Measurements from ENCODE around the gene TUBB2B.
"Not testable (repeated sequence)": the region's sequence is repeated elsewhere in the genome, so short reads cannot be mapped to it uniquely, and the experiment has no call there.

TUBB2B gene

DNA sequence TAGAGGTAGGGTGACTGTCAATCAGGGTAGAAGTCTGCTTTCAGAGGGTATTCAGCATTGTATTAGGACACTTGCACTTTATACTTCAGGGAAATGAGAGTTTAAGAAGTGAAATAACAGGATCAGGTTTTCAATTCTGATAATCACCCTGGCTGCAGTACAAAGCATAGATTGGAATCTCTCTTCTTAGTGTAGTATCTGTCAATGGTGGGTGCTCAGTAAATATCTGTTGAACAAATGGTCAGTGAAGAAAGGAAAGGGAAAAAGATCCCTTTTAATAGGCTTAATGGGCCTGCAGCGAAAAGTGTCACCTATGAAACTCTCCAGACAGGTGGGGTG is 18.7 kb downstream of the TUBB2B start:
- Histone ChIP-seq H3K27ac (ENCODE audit: low read length) (no peak overlapping the region), H3K4me3 (ENCODE audit: low read length in 2 of 2) (no peak overlapping the region)

GRCh38 chr6:3208098-3208774 is 19.2 kb downstream of the TUBB2B start:
- Histone ChIP-seq H3K4me3 (ENCODE audit: low read length in 2 of 2) (no peak overlapping the region), H3K36me3 (ENCODE audit: control insufficient read depth in 2 of 2, insufficient read depth in 2 of 2, low read length in 2 of 2) (no peaks in the 10 kb centered on the region), H3K9me3 (ENCODE audit: control insufficient read depth in 2 of 2, low read length in 2 of 2) (no peaks in the 10 kb centered on the region), H3K27me3 (ENCODE audit: control insufficient read depth in 1 of 2, insufficient read depth in 2 of 2, low read length in 2 of 2) (no peaks in the 10 kb centered on the region), H3K27ac (ENCODE audit: low read length) (no peak overlapping the region), H3K9ac (ENCODE audit: low read length in 2 of 2) (no peak overlapping the region), H3K4me1 (ENCODE audit: control insufficient read depth, insufficient read depth, low read length) (peaks cover 19% of the 10 kb centered on the region)

More for the DNA sequence above, 18.7 kb downstream of the TUBB2B start:
- Histone ChIP-seq H3K9me3 (ENCODE audit: control insufficient read depth in 2 of 2, low read length in 2 of 2) (no peaks in the 10 kb centered on the region), H3K4me1 (ENCODE audit: control insufficient read depth, insufficient read depth, low read length) (peaks cover 19% of the 10 kb centered on the region), H3K36me3 (ENCODE audit: control insufficient read depth in 2 of 2, insufficient read depth in 2 of 2, low read length in 2 of 2) (no peaks in the 10 kb centered on the region), H3K27me3 (ENCODE audit: control insufficient read depth in 1 of 2, insufficient read depth in 2 of 2, low read length in 2 of 2) (no peaks in the 10 kb centered on the region), H3K9ac (ENCODE audit: low read length in 2 of 2) (no peak overlapping the region)

DNA sequence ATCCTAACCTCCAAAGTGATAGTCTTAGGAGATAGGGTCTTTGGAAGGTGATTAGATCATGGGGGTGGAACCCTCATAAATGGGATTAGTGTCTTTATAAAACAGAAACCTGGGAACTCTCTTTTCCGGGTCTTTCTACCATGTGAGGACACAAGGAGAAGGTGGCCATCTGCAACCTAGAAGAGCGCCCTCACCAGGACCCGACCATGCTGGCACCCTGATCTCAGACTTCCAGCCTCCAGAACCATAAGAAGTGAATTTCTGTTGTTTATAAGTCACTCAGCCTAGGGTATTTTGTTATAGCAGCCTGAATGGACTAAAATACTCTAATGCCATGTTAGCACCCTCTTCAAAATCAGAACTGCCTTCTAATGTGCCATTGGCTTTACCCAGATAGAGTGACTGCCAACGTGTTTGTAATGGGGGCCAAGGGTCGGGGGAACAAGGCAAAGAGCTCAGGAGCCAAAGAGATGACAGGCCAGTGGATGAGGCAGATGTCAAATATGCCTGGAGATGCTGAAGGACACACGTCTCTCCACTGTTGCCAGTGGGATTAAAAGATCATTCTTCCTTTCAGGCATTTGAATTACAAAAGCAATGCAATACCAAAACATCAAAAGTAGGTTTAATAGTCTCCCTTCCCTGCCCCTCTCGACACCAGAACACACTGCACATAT is 21.0 kb downstream of the TUBB2B start:
- Histone ChIP-seq H3K9ac (ENCODE audit: low read length in 2 of 2) (no peak overlapping the region), H3K36me3 (ENCODE audit: control insufficient read depth in 2 of 2, insufficient read depth in 2 of 2, low read length in 2 of 2) (no peaks in the 10 kb centered on the region), H3K9me3 (ENCODE audit: control insufficient read depth in 2 of 2, low read length in 2 of 2) (no peaks in the 10 kb centered on the region), H3K4me1 (ENCODE audit: control insufficient read depth, insufficient read depth, low read length) (peaks cover 14% of the 10 kb centered on the region), H3K27ac (ENCODE audit: low read length) (no peak overlapping the region), H3K27me3 (ENCODE audit: control insufficient read depth in 1 of 2, insufficient read depth in 2 of 2, low read length in 2 of 2) (no peaks in the 10 kb centered on the region), H3K4me3 (ENCODE audit: low read length in 2 of 2) (no peak overlapping the region)

DNA sequence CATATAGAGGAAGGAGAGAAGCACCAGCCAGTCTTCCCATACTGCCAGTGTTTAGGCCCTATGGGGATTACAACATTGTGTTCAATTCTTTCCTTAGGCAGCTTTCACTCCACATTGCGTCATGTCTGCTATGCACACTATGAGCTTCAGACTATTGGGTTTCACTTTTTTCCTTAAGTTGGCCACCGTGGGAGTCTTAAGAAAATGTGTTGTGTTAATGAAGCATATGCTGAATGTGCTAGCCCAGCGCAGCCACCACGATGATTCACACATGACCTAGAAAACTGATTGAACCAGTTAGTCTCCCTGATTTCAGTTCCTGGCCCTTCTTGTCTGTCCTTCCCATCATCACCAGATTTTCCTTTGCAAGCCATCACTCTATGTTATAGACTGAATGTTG is 21.5 kb downstream of the TUBB2B start:
- Histone ChIP-seq H3K36me3 (ENCODE audit: control insufficient read depth in 2 of 2, insufficient read depth in 2 of 2, low read length in 2 of 2) (no peaks in the 10 kb centered on the region), H3K4me1 (ENCODE audit: control insufficient read depth, insufficient read depth, low read length) (peaks cover 8% of the 10 kb centered on the region), H3K27me3 (ENCODE audit: control insufficient read depth in 1 of 2, insufficient read depth in 2 of 2, low read length in 2 of 2) (no peaks in the 10 kb centered on the region), H3K9me3 (ENCODE audit: control insufficient read depth in 2 of 2, low read length in 2 of 2) (no peaks in the 10 kb centered on the region), H3K9ac (ENCODE audit: low read length in 2 of 2) (no peak overlapping the region), H3K27ac (ENCODE audit: low read length) (no peak overlapping the region), H3K4me3 (ENCODE audit: low read length in 2 of 2) (no peak overlapping the region)

GRCh38 chr6:3204921-3205320 is 22.5 kb downstream of the TUBB2B start:
- no peaks in the 10 kb centered on the region for H3K27me3 ChIP-seq (ENCODE audit: control insufficient read depth in 1 of 2, insufficient read depth in 2 of 2, low read length in 2 of 2)
- peaks cover 8% of the 10 kb centered on the region for H3K4me1 ChIP-seq (ENCODE audit: control insufficient read depth, insufficient read depth, low read length)

GRCh38 chr6:3202999-3203696 is 24.3 kb downstream of the TUBB2B start:
- Histone ChIP-seq H3K4me1 (ENCODE audit: control insufficient read depth, insufficient read depth, low read length) (peaks cover 3% of the 10 kb centered on the region), H3K4me3 (ENCODE audit: low read length in 2 of 2) (no peak overlapping the region), H3K9me3 (ENCODE audit: control insufficient read depth in 2 of 2, low read length in 2 of 2) (no peaks in the 10 kb centered on the region), H3K9ac (ENCODE audit: low read length in 2 of 2) (no peak overlapping the region), H3K36me3 (ENCODE audit: control insufficient read depth in 2 of 2, insufficient read depth in 2 of 2, low read length in 2 of 2) (no peaks in the 10 kb centered on the region), H3K27ac (ENCODE audit: low read length) (no peak overlapping the region), H3K27me3 (ENCODE audit: control insufficient read depth in 1 of 2, insufficient read depth in 2 of 2, low read length in 2 of 2) (no peaks in the 10 kb centered on the region)

More at GRCh38 chr6:3204921-3205320, 22.5 kb downstream of the TUBB2B start:
- H3K4me3 ChIP-seq (ENCODE audit: low read length in 2 of 2), result no peak overlapping the region
- H3K9ac ChIP-seq (ENCODE audit: low read length in 2 of 2), result no peak overlapping the region
- no peaks in the 10 kb centered on the region for H3K9me3 ChIP-seq (ENCODE audit: control insufficient read depth in 2 of 2, low read length in 2 of 2)
- no peak overlapping the region for H3K27ac ChIP-seq (ENCODE audit: low read length)
- H3K36me3 ChIP-seq (ENCODE audit: control insufficient read depth in 2 of 2, insufficient read depth in 2 of 2, low read length in 2 of 2), result no peaks in the 10 kb centered on the region

- H3K27me3 ChIP-seq (ENCODE audit: control insufficient read depth in 1 of 2, insufficient read depth in 2 of 2, low read length in 2 of 2), result no peaks in the 10 kb centered on the region
- H3K9me3 ChIP-seq (ENCODE audit: control insufficient read depth in 2 of 2, low read length in 2 of 2), result no peaks in the 10 kb centered on the region
- no peak overlapping the region for H3K4me3 ChIP-seq (ENCODE audit: low read length in 2 of 2)
- no peaks in the 10 kb centered on the region for H3K4me1 ChIP-seq (ENCODE audit: control insufficient read depth, insufficient read depth, low read length)
- H3K27ac ChIP-seq (ENCODE audit: low read length), result no peak overlapping the region
- H3K36me3 ChIP-seq (ENCODE audit: control insufficient read depth in 2 of 2, insufficient read depth in 2 of 2, low read length in 2 of 2), result no peaks in the 10 kb centered on the region
- no peak overlapping the region for H3K9ac ChIP-seq (ENCODE audit: low read length in 2 of 2)
Observed at GRCh38 chr6:3201388-3201787, 26.1 kb downstream of the TUBB2B start.

DNA sequence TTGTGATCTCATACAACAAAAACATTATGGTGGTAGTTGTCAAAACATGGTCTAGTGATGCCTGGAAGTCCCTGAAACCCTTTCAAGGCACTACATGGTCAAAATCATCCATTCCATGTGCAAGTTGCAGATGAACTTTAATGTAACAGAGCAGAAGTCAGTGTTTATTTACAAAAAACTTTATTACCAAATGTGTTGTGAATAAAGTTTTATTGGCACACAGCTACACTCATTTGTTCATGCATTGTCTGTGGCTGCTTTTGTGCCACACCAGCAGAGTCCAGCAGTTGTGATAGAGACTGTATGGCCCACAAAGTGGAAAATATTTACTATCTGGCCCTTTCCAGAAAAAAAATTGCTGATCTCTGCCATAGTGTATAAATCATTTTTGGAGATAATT is 26.8 kb downstream of the TUBB2B start:
- H3K9ac ChIP-seq (ENCODE audit: low read length in 2 of 2), result no peak overlapping the region
- no peak overlapping the region for H3K27ac ChIP-seq (ENCODE audit: low read length)
- no peaks in the 10 kb centered on the region for H3K9me3 ChIP-seq (ENCODE audit: control insufficient read depth in 2 of 2, low read length in 2 of 2)
- no peaks in the 10 kb centered on the region for H3K27me3 ChIP-seq (ENCODE audit: control insufficient read depth in 1 of 2, insufficient read depth in 2 of 2, low read length in 2 of 2)
- no peaks in the 10 kb centered on the region for H3K36me3 ChIP-seq (ENCODE audit: control insufficient read depth in 2 of 2, insufficient read depth in 2 of 2, low read length in 2 of 2)
- no peak overlapping the region for H3K4me3 ChIP-seq (ENCODE audit: low read length in 2 of 2)
- H3K4me1 ChIP-seq (ENCODE audit: control insufficient read depth, insufficient read depth, low read length), result no peaks in the 10 kb centered on the region

GRCh38 chr6:3199382-3199781 is 28.1 kb downstream of the TUBB2B start:
- Histone ChIP-seq H3K9ac (ENCODE audit: low read length in 2 of 2) (no peak overlapping the region), H3K4me3 (ENCODE audit: low read length in 2 of 2) (no peak overlapping the region), H3K27me3 (ENCODE audit: control insufficient read depth in 1 of 2, insufficient read depth in 2 of 2, low read length in 2 of 2) (no peaks in the 10 kb centered on the region), H3K36me3 (ENCODE audit: control insufficient read depth in 2 of 2, insufficient read depth in 2 of 2, low read length in 2 of 2) (no peaks in the 10 kb centered on the region), H3K9me3 (ENCODE audit: control insufficient read depth in 2 of 2, low read length in 2 of 2) (no peaks in the 10 kb centered on the region), H3K27ac (ENCODE audit: low read length) (no peak overlapping the region), H3K4me1 (ENCODE audit: control insufficient read depth, insufficient read depth, low read length) (no peaks in the 10 kb centered on the region)

DNA sequence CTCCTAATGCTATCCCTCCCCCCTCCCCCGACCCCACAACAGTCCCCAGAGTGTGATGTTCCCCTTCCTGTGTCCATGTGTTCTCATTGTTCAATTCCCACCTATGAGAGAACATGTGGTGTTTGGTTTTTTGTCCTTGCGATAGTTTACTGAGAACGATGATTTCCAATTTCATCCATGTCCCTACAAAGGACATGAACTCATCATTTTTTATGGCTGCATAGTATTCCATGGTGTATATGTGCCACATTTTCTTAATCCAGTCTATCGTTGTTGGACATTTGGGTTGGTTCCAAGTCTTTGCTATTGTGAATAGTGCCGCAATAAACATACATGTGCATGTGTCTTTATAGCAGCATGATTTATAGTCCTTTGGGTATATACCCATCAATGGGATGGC is 29.7 kb downstream of the TUBB2B start:
- not testable (repeated sequence) for H3K27ac ChIP-seq (ENCODE audit: low read length); H3K9ac ChIP-seq (ENCODE audit: low read length in 2 of 2); H3K9me3 ChIP-seq (ENCODE audit: control insufficient read depth in 2 of 2, low read length in 2 of 2); H3K27me3 ChIP-seq (ENCODE audit: control insufficient read depth in 1 of 2, insufficient read depth in 2 of 2, low read length in 2 of 2); H3K36me3 ChIP-seq (ENCODE audit: control insufficient read depth in 2 of 2, insufficient read depth in 2 of 2, low read length in 2 of 2); H3K4me3 ChIP-seq (ENCODE audit: low read length in 2 of 2); H3K4me1 ChIP-seq (ENCODE audit: control insufficient read depth, insufficient read depth, low read length)

GRCh38 chr6:3196770-3197169 is 30.7 kb downstream of the TUBB2B start:
- no peak overlapping the region for H3K4me3 ChIP-seq (ENCODE audit: low read length in 2 of 2)
- H3K4me1 ChIP-seq (ENCODE audit: control insufficient read depth, insufficient read depth, low read length), result no peaks in the 10 kb centered on the region
- no peaks in the 10 kb centered on the region for H3K27me3 ChIP-seq (ENCODE audit: control insufficient read depth in 1 of 2, insufficient read depth in 2 of 2, low read length in 2 of 2)
- no peak overlapping the region for H3K9ac ChIP-seq (ENCODE audit: low read length in 2 of 2)
- no peak overlapping the region for H3K27ac ChIP-seq (ENCODE audit: low read length)
- no peaks in the 10 kb centered on the region for H3K9me3 ChIP-seq (ENCODE audit: control insufficient read depth in 2 of 2, low read length in 2 of 2)
- no peaks in the 10 kb centered on the region for H3K36me3 ChIP-seq (ENCODE audit: control insufficient read depth in 2 of 2, insufficient read depth in 2 of 2, low read length in 2 of 2)
